HG03520 (cell line): ENCODE data around the gene SPACA6.
"Not testable (repeated sequence)": the region's sequence is repeated elsewhere in the genome, so short reads cannot be mapped to it uniquely, and the experiment has no call there.

Experiments
- ATAC-seq: cut with Tn5 transposase; IDR thresholded peaks from one replicate; pipeline ENCODE4 v1.9.1; 2021; ENCODE audit warnings: mild to moderate bottlenecking, moderate library complexity; ENCODE audit not compliant: unreplicated experiment

The SPACA6 gene

GRCh38 chr19:51733742-51734522, 40.8 kb downstream of the SPACA6 start:
- ATAC-seq: no peak

DNA sequence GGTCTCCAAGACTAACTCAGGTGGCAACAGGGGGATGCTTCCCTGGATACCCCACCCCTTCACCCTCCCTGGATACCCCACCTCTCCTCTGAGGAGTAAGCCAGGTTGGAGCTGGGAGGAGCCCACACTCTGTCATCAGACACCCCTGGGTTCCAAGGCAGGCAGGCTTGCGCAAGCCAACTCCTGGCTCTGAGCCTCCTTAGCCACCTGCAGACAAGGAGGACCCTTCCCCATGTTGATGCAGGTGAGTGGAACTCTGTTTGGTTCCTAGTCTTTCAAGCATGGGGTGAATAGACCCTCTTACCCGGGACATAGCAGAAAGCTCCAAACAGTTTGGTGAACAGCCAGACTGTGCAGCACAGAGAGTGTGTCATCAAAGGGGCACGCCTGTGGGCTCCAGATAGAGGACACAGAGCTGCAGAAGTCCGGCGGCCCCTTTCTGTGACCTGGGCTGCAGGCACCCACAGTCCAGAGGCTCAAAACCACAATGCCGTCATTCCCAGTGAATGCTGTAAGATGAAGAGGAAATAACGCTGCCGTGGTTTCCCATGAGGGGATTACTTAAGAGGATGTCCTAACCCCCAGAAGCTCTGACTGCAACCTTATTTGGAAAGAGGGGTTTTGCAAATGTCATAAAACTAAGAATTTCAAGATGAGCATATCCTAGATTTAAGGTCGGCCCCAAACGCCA, 42.8 kb downstream of the SPACA6 start:
- no peak for ATAC-seq

GRCh38 chr19:51737389-51737788, 44.3 kb downstream of the SPACA6 start:
- no peak for ATAC-seq

- ATAC-seq: no peak
These were observed 44.8 kb downstream of the SPACA6 start for GRCh38 chr19:51737924-51738323.

- ATAC-seq: not testable (repeated sequence)
These were observed 45.4 kb downstream of the SPACA6 start for GRCh38 chr19:51738523-51738922.

DNA sequence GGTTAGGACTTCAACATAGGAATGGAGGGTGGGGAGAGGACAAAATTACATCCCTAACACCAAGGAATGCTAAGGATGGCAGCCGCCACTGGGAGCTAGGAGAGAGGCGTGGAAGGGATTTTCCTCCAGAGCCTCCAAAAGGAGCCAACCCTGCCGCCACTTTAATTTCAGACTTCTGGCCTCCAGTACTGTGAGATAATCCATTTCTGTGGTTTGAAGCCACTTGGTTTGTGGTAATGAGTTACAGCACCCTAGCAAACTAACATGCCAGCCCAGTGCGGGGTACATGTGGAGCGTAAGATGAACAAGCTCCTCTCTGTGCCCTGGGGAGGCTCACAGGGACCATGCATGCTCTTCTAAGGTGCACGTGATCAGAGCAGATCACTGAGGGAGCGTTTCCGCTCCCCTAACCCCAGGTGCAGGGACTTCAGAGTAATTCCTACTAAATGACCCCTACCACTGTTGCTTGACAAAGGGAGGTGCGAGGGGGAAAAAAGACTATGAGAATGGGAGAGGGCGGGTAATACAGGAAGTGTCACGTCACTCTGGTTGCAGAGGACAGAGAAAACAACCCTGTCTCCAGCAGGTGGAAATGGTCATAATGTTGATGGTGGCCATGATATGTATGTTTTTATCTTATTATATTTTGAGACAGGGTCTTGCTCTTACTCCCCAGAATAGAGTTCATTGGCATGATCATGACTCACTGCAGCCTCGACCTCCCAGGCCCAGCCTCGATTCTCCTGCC, 46.5 kb downstream of the SPACA6 start:
- ATAC-seq: no peak

DNA sequence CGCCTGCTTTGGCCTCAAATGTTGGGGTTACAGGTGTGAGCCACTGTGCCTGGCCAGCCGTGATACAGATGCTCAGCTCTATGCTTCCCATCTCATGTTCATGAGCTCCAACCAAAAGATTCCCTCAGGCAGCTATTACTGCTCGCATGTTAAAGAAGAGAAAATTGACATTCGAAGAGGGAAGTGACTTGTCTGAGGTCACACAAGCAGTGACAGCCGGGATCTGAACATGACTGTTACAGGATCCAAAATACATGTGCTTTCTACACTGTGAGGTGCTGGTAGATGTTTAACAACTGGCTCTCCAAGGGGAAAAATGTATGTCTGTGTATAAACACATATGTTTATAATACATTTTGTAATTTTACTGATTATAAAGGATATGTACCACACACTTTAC, 47.2 kb downstream of the SPACA6 start:
- ATAC-seq: no peak

DNA sequence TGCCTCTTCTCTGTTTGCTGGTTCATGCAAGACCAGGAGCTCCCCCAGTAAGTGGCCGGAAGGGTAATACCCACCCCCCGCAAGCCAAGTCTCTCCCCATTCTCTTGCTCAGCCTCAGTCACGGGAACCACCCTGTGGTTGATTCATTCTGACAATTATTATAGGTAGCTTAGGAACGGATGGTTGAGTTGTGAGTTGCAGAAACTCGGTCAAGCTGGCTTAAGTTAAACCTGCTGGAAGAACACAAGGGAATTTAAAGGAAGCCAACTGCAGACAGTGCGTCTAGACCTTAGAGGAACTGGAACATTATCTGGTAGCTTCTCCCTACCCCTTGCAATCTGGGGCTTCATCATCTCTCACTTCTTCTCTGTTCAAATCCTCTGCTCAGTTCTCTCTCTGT, 49.7 kb downstream of the SPACA6 start:
- ATAC-seq: no peak

GRCh38 chr19:51743405-51743804, 50.3 kb downstream of the SPACA6 start:
- no peak for ATAC-seq

DNA sequence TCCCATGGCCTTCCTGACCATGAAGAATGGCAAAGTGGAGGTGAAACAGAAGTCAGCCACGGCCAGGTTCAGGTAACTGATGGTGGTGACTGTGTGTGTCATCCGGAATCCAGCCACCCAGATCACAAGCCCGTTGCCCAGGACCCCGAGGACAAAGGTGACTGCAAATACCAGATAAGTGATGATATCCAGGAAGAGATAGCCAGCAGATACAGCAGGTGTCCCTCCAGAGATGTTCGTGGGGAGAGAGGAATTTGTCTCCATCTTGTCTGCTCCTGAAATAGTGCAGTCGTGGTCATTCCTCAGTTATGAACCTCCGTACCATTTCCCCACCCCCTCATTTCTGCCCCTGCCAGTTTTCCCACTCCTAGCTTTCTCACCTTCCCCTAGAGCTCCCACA, 53.6 kb downstream of the SPACA6 start:
- ATAC-seq: no peak

DNA sequence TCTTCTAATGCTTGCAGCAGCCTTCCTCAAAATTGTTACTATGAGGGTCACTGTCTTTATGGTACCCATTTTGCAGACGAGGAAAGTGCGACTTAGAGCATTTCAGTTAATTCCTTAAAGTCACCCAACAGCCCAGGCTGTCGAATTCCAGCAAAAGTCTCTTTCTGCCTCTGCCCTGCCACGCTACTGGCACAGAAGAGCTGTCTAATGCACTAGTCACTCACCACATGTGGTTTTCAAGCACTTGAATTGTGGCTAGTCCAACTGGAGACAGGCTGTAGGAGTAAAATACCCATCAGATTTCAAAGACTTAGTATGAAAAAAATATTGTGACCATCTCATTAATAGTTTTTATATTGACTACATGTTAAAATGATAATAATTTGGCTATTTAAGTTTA, 56.8 kb downstream of the SPACA6 start:
- no peak for ATAC-seq

GRCh38 chr19:51750400-51751094, 57.4 kb downstream of the SPACA6 start:
- ATAC-seq: no peak

DNA sequence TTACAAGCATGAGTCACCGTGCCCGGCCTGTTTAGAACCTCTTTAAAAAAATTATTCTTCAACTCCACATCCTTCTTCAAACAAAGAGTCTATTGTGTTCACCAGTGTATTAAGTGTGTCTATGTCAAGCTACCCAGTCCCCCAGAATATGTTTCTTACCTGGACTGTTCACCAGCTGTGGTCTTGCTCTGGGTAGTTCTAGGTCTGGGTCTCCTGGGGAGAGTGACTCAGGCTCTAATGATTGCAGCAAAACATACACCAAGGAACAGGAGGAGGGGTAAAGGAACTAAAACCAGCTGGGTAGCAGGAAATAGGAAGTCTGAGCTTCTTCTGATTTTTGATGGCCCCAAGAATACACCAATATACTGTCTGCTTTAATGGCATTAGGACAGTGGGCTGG, 58.5 kb downstream of the SPACA6 start, which contains the start of gene FPR1:
TSS of gene FPR1 (minus strand) at position 224 of the 400 bp plus-strand sequence. CDS start 4,884 bp downstream, outside the sequence.
- ATAC-seq: no peak

GRCh38 chr19:51754109-51754508, 61.0 kb downstream of the SPACA6 start:
- ATAC-seq: no peak

DNA sequence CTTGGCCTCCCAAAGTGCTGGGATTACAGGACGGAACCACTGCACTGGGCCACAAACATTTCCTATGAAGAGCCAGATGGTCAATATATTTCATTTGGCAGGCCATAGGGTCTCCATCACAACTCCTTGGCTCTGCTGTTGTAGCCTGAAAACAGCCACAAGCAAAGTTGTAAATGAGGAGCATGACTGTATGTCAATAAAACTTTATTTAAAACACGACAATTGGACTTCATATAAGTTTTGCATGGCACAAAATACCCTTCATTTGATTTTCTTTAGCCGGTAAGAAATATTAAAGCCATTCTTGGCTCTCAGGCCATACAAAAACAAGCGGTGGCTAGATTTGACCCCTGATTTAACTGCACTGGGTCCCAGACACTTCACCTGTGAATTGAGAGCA, 61.6 kb downstream of the SPACA6 start:
- no peak for ATAC-seq
